Mesenchymal stem cell (in vitro differentiated cells and primary cell): ENCODE data around the gene INHBC.
"Not testable (repeated sequence)": the region's sequence is repeated elsewhere in the genome, so short reads cannot be mapped to it uniquely, and the experiment has no call there.

Source experiments
- DNase-seq: peaks from one replicate; pipeline ENCODE4 v3.0.0-alpha.2; 2013
- H2AFZ ChIP-seq: one replicate; pipeline ENCODE4 v1.6.1; 2013; ENCODE audit warnings: low read depth, mild to moderate bottlenecking, control low read depth, inconsistent platforms, low read length, moderate library complexity
- H2AK5ac ChIP-seq: 2 replicates; pipeline ENCODE4 v1.6.1; 2013; ENCODE audit warnings: low read length, moderate library complexity, mild to moderate bottlenecking, inconsistent platforms; ENCODE audit not compliant: severe bottlenecking
- H2BK120ac ChIP-seq: one replicate; pipeline ENCODE4 v1.6.1; 2013; ENCODE audit warnings: low read depth, mild to moderate bottlenecking, inconsistent platforms, low read length, moderate library complexity
- H2BK12ac ChIP-seq, 2 experiments: one replicate each; pipeline ENCODE4 v1.6.1; 2013; ENCODE audit warnings: inconsistent platforms in 2 of 2, low read length in 2 of 2, mild to moderate bottlenecking in 2 of 2, moderate library complexity in 2 of 2, control low read depth in 1 of 2
- H2BK15ac ChIP-seq: one replicate; pipeline ENCODE4 v1.6.1; 2013; ENCODE audit warnings: mild to moderate bottlenecking, low read depth, inconsistent platforms; ENCODE audit not compliant: poor library complexity, severe bottlenecking
- H2BK5ac ChIP-seq: 2 replicates; pipeline ENCODE4 v1.6.1; 2013; ENCODE audit warnings: low read depth, mild to moderate bottlenecking, low read length, control low read depth, inconsistent platforms; ENCODE audit not compliant: poor library complexity, severe bottlenecking
- H3K14ac ChIP-seq, 2 experiments: one replicate each; pipeline ENCODE4 v1.6.1; 2013; ENCODE audit warnings: inconsistent platforms in 2 of 2, low read length in 2 of 2, control low read depth in 1 of 2, mild to moderate bottlenecking in 1 of 2, moderate library complexity in 1 of 2
- H3K18ac ChIP-seq, 2 experiments: one replicate each; pipeline ENCODE4 v1.6.1; 2013; ENCODE audit warnings: inconsistent platforms in 2 of 2, low read length in 2 of 2, control low read depth in 1 of 2, low read depth in 1 of 2, mild to moderate bottlenecking in 1 of 2
- H3K23ac ChIP-seq, 2 experiments: one replicate each; pipeline ENCODE4 v1.6.1; 2013; ENCODE audit warnings: inconsistent platforms in 2 of 2, low read length in 2 of 2, mild to moderate bottlenecking in 2 of 2, moderate library complexity in 2 of 2, control low read depth in 1 of 2
- H3K27ac ChIP-seq: 2 replicates; pipeline ENCODE4 v1.5.1; 2013; ENCODE audit warnings: mild to moderate bottlenecking, moderate library complexity, low read length, control low read depth, inconsistent platforms; ENCODE audit not compliant: poor library complexity, severe bottlenecking
- H3K27me3 ChIP-seq, 2 experiments: 2 replicates each; pipeline versions ENCODE4 v1.6.1 to v1.7.0; 2013; ENCODE audit warnings: low read length in 2 of 2, mild to moderate bottlenecking in 2 of 2, moderate library complexity in 2 of 2, control low read depth in 1 of 2, inconsistent platforms in 1 of 2; ENCODE audit not compliant: control insufficient read depth in 1 of 2, insufficient read depth in 1 of 2
- H3K36me3 ChIP-seq, 2 experiments: 2 replicates each; pipeline versions ENCODE4 v1.6.1 to v1.7.0; 2013; ENCODE audit warnings: low read length in 2 of 2, control low read depth in 1 of 2, inconsistent platforms in 1 of 2, low read depth in 1 of 2, mild to moderate bottlenecking in 1 of 2; ENCODE audit not compliant: insufficient read depth in 2 of 2, control insufficient read depth in 1 of 2
- H3K4ac ChIP-seq, 2 experiments: one replicate each; pipeline ENCODE4 v1.6.1; 2013; ENCODE audit warnings: inconsistent platforms in 2 of 2, low read length in 2 of 2, mild to moderate bottlenecking in 2 of 2, moderate library complexity in 2 of 2, control low read depth in 1 of 2, low read depth in 1 of 2
- H3K4me1 ChIP-seq: 2 replicates; pipeline ENCODE4 v1.6.1; 2013; ENCODE audit warnings: low read depth, low read length, control low read depth; ENCODE audit not compliant: control insufficient read depth, insufficient read depth
- H3K4me2 ChIP-seq: 2 replicates; pipeline ENCODE4 v1.6.1; 2013; ENCODE audit warnings: low read length, mild to moderate bottlenecking, inconsistent platforms; ENCODE audit not compliant: poor library complexity, severe bottlenecking
- H3K4me3 ChIP-seq, 2 experiments: 2 replicates each; pipeline versions ENCODE4 v1.5.1 to v1.7.0; 2013; ENCODE audit warnings: low read length in 2 of 2, mild to moderate bottlenecking in 2 of 2, control low read depth in 1 of 2, low read depth in 1 of 2; ENCODE audit not compliant: insufficient read depth in 1 of 2
- H3K79me1 ChIP-seq: replicated peaks from 2 replicates; pipeline ENCODE4 v1.6.1; 2013; ENCODE audit warnings: mild to moderate bottlenecking, control low read depth, low read length, inconsistent platforms; ENCODE audit not compliant: poor library complexity, severe bottlenecking
- H3K9ac ChIP-seq: 2 replicates; pipeline ENCODE4 v1.7.0; 2013; ENCODE audit warnings: mild to moderate bottlenecking, low read length, moderate library complexity
- H3K9me3 ChIP-seq: 2 replicates; pipeline ENCODE4 v1.7.0; 2013; ENCODE audit warnings: mild to moderate bottlenecking, low read length; ENCODE audit not compliant: control insufficient read depth
- H4K8ac ChIP-seq: one replicate; pipeline ENCODE4 v1.6.1; 2013; ENCODE audit warnings: inconsistent platforms, mild to moderate bottlenecking, low read length, moderate library complexity
- H4K91ac ChIP-seq: one replicate; pipeline ENCODE4 v1.6.1; 2013; ENCODE audit warnings: mild to moderate bottlenecking, low read length, inconsistent platforms
- WGBS: methylation state at CpG from one replicate; pipeline ENCODE4 v1.1.7; 2013; ENCODE audit warnings: mixed read lengths; 5-methylcytosine and 5-hydroxymethylcytosine counted together

The INHBC gene

GRCh38 chr12:57491393-57492280, 57.1 kb downstream of the INHBC start:
- WGBS = 96% methylated on average over 14 of the region's 15 CpGs
- Histone ChIP-seq H4K91ac (no peak overlapping the region), H3K18ac (no peak overlapping the region), H3K9ac (no peak overlapping the region), H3K36me3 (peaks cover 42 to 48% of the 10 kb centered on the region in 2 experiments), H3K79me1 (peaks cover 12% of the 10 kb centered on the region), H4K8ac (no peak overlapping the region), H2BK15ac (no peak overlapping the region), H3K27me3 (no peaks in the 10 kb centered on the region), H2AK5ac (no peak overlapping the region), H3K23ac (no peak overlapping the region), H3K4me1 (peaks cover 12% of the 10 kb centered on the region), H2BK120ac (no peak overlapping the region), H3K4ac (no peak overlapping the region), H3K4me3 (no peak overlapping the region), H3K14ac (no peak overlapping the region), H3K27ac (no peak overlapping the region), H3K4me2 (no peak overlapping the region), H2AFZ (no peak overlapping the region), H2BK5ac (no peak overlapping the region), H3K9me3 (no peaks in the 10 kb centered on the region), H2BK12ac (no peak overlapping the region)
- DNase-seq = peak; percentile 43

- H3K4me2 ChIP-seq, H3K23ac ChIP-seq, H4K8ac ChIP-seq, DNase-seq, H2BK5ac ChIP-seq, H3K4me1 ChIP-seq, H3K27me3 ChIP-seq, H3K4ac ChIP-seq, H2BK15ac ChIP-seq, H3K27ac ChIP-seq, H4K91ac ChIP-seq, H3K9ac ChIP-seq, H2AK5ac ChIP-seq, H2AFZ ChIP-seq, H3K9me3 ChIP-seq, H3K4me3 ChIP-seq, H3K18ac ChIP-seq, H2BK120ac ChIP-seq, H2BK12ac ChIP-seq, H3K14ac ChIP-seq: not testable (repeated sequence)
- peaks cover 62 to 64% of the 10 kb centered on the region in 2 experiments for H3K36me3 ChIP-seq
- peaks cover 24% of the 10 kb centered on the region for H3K79me1 ChIP-seq
- WGBS = 98% methylated on average over 36 of the region's 48 CpGs
These were observed 60.6 kb downstream of the INHBC start for GRCh38 chr12:57495051-57495701.

GRCh38 chr12:57496822-57497221, 62.2 kb downstream of the INHBC start:
- H3K36me3 ChIP-seq = peaks cover 64 to 65% of the 10 kb centered on the region in 2 experiments
- H3K27ac ChIP-seq = no peak overlapping the region
- no peak overlapping the region for H3K4ac ChIP-seq
- H4K8ac ChIP-seq = no peak overlapping the region
- no peak overlapping the region for H2BK15ac ChIP-seq
- H4K91ac ChIP-seq = no peak overlapping the region
- no peaks in the 10 kb centered on the region for H3K9me3 ChIP-seq
- H2BK12ac ChIP-seq = no peak overlapping the region
- H2AFZ ChIP-seq = no peak overlapping the region
- H2BK5ac ChIP-seq = no peak overlapping the region
- no peaks in the 10 kb centered on the region for H3K27me3 ChIP-seq
- H2AK5ac ChIP-seq = no peak overlapping the region
- H3K4me1 ChIP-seq = no peaks in the 10 kb centered on the region
- no peak overlapping the region for H3K18ac ChIP-seq
- peaks cover 30% of the 10 kb centered on the region for H3K79me1 ChIP-seq
- no peak overlapping the region for H3K4me2 ChIP-seq
- no peak overlapping the region for H3K4me3 ChIP-seq
- DNase-seq = no peak
- H3K14ac ChIP-seq = no peak overlapping the region
- no peak overlapping the region for H2BK120ac ChIP-seq
- H3K23ac ChIP-seq = no peak overlapping the region
- H3K9ac ChIP-seq = no peak overlapping the region
